Subcutaneous adipose tissue (tissue), 4 donors: Measurements from ENCODE around the gene BAHCC1. TPM values are rescaled to one million over a fixed set of nuclear protein-coding genes. Genes with fewer than 3 reads are reported as not detected.

Source experiments
- total RNA-seq, 4 donors: library from RNA; depleted of rRNA; stranded (reverse); fragments of >200 nt; gene quantifications; one replicate each; pipeline ENCODE4 v1.1.0, GENCODE V29; 2016
- TF ChIP-seq, protein P1 (sequence below): fragments of 450-650 bp; IDR thresholded peaks from one replicate; pipeline ENCODE4 v1.5.1; 2016; ENCODE audit warnings: low read depth, mild to moderate bottlenecking, control low read depth, antibody characterized with exemption, moderate library complexity

The BAHCC1 gene
- total RNA-seq, 4 donors from 2014 or later: 2.6 to 24.1 (median 5.7) TPM

- TF ChIP-seq, protein P1, sequence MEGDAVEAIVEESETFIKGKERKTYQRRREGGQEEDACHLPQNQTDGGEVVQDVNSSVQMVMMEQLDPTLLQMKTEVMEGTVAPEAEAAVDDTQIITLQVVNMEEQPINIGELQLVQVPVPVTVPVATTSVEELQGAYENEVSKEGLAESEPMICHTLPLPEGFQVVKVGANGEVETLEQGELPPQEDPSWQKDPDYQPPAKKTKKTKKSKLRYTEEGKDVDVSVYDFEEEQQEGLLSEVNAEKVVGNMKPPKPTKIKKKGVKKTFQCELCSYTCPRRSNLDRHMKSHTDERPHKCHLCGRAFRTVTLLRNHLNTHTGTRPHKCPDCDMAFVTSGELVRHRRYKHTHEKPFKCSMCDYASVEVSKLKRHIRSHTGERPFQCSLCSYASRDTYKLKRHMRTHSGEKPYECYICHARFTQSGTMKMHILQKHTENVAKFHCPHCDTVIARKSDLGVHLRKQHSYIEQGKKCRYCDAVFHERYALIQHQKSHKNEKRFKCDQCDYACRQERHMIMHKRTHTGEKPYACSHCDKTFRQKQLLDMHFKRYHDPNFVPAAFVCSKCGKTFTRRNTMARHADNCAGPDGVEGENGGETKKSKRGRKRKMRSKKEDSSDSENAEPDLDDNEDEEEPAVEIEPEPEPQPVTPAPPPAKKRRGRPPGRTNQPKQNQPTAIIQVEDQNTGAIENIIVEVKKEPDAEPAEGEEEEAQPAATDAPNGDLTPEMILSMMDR: no peak
These were observed 97.4 kb downstream of the BAHCC1 start for GRCh38 chr17:81492706-81493105.

GRCh38 chr17:81493198-81494038 is 98.2 kb downstream of the BAHCC1 start:
- TF ChIP-seq, protein P1: no peak

DNA sequence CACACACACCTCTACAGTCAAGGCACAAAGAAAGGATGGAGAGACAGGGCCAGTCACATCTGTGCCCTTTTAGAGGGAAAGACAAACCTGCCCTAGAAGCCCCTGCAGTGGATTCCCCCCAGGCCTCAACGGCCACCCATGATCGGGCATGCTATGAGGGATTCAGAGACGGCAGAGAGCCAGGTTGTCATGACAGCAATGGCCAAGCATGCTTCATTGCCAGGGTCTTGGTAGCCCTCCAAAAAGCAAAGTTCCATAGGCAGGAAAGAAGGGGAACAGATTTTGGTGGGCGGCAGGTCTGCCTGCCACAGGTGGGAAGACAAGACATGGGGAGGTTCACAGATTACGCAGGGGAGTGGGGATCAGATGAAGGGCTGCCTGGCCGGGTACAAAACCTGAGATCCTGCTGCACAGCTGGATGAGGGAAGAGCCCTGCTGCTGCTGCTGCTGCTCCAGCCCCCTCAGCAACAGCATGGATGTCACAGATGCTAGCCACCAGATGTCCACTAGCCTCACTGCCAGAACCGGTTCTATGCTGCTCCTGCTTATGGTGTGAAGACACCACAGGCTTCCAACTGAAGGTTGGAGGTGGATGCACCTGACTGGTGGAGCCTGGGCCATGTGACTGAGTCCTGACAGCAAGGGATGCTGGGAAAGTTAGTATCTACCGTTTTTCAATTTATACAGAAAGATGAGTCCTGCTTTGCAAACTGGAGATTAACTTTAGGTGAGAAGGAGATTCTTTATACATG is 99.5 kb downstream of the BAHCC1 start:
- TF ChIP-seq, protein P1: no peak

- TF ChIP-seq, protein P1: no peak
These were observed 103.8 kb downstream of the BAHCC1 start for GRCh38 chr17:81498953-81499600.

DNA sequence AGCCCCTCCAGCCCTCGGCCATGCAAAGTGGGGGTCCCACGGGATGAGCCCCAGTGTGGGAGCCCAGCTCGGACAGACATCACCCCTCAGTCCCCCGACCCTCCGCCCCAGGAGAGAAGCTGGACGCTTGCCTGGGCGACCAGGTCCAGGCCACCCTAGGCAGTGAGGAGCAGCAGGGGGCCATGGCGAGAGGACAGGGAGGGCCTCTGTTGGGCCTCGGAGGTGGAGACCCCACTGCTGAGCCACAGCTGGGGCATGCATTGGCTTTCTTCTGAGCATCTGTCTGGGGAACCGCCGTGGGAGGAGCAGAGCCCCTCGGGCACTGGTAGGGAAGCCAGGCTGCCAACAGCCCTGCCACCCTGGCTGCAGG is 104.3 kb downstream of the BAHCC1 start:
- TF ChIP-seq, protein P1: no peak

DNA sequence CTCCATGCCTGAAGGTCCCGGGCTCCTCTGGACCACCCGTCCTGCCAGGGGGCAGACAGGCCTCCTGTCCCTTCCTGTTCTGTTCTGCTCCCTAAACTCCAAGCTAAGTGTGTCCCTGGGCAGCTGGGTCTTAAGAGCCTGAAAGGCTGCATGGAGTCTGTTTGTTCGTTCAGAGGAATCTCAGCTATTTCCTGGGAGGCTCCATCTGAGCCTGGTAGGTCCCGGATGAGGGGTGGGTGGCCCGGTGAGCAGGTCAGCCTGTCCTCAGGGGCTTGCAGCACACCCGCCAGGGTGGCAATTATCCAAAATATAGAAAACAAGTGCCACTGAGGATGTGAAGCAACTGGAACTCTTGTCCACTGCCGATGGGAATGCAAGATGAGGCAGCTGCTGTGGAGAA is 104.8 kb downstream of the BAHCC1 start:
- TF ChIP-seq, protein P1: no peak
